ENCODE measurements around the gene LRIT3.
"Not testable (repeated sequence)": the region's sequence is repeated elsewhere in the genome, so short reads cannot be mapped to it uniquely, and the experiment has no call there.

The LRIT3 gene

DNA sequence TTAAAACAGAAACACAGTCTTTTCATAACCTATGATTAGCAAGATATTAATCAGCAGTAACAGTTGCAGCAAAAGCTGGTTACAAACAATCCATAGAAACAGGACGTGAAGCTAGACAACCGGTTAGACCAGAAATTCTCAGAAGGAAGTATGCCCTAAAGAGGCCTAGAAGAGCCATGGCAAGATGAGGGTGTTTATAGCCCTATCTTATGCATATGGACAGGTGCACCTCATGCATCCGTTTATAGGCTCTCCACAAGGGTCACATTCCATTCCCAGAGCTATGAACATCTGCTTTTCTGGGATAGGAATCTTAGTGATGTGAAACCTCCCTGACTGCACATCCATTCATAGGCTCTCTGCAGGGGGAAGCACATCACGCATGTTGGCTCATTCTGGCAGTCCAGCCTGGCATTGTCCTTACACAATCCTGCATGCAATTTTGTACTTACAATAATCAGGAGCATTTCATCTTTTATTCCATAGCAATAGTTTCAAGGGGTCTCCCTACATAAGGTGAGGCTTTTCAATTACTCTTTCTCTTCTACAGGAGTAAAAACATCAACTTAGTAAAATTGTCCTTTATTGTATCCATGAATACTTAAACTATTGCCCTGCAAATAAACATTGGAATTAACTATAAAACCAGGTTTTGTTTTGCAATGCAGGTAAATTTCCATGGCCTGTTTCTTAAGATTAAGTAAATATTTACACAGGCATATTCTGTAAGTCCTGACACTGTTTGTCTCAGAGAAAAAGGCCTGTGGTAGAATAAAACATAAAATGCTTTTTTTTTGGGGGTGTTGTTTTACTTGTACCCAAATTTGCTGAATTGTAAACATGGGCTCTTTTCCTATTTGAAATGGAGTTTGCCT is 11.8 kb downstream of the LRIT3 start:
- not testable (repeated sequence) for DNase-seq (ENCODE audit: low spot score)

DNA sequence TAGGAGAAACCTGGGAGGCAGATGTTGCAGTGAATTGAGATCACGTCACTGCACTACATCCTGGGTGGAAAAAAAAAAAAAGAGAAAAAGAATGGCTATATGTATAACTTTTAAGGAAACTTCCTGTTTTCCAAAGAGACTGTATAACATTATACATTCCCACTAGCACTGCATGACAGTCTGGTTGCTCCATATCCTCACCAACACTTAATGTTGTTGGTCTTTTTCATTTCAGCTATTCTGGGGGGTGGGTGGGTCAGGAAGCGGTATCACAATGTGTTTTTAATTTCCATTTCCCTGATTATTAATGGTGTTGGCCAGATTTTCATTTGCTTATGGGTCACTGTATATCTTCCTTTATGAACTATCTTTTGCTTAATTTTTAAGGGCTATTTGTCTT is 13.4 kb downstream of the LRIT3 start:
- no peak for DNase-seq (ENCODE audit: low spot score)

DNA sequence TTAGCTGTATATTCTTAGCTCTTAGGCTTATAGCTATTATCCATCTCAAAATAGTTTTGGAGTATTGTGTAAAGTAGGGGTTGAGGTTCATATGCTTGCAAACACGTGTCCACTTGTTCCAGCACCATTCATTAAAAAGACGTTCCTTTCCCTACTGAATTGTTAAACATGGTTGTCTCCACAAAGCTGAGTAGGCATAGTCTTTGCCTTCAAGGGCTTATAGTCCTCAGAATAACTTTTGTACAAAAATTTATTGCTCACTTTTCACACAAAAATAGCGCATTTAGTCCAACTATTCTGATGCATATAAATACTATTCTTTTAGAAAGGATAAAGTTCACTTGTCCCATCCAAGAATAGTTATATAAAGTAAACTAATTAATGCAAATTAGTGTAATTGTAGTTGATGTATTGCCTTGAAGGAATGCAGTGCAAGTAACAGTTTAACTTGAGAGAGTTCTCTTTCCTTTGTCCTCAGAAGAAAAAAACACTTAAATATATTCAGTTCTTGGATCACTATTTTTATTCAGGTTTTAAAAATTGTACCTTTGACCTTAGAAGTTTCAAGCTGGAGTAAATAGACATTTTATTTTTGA is 14.1 kb downstream of the LRIT3 start:
- no peak for DNase-seq (ENCODE audit: low spot score)

DNA sequence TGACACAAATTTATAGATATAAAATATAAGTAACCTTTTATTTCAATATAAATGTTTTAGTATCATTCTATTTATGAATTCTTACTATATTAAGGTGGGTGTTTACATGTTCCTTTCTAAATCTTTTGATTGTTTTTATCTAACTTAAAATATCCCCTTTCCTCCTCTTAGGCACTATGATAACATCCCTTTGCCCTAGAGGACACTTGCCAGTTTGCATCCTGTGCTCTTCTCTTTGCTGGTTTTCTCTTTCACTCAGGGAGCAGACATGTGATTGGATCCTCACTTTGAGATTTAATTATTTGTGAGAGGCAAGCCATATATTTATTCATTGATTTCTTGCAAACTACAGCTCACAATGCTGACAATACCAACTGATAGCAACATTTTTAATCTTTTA is 16.2 kb downstream of the LRIT3 start:
- DNase-seq (ENCODE audit: low spot score): no peak

- no peak for DNase-seq (ENCODE audit: low spot score)
These were observed 22.2 kb downstream of the LRIT3 start for GRCh38 chr4:109870061-109870460.

DNA sequence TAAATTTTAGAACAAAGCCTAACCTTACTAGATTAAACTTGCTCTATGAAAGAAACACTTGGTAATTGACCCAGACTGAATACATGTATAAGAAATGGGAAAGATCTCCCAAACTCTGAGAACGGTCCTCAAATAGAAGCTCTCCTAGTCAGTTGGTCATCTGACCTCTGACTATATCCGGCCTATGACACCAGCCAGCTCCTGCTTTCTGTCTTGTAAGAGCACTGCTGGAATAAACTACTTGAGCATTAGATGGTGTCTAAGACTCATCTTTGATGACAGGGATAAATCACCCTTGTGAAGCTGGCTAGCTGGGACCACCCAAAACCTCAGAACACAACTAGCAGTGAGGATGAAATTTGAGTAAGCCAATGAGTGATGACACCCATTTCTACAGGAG is 24.2 kb downstream of the LRIT3 start:
- no peak for DNase-seq (ENCODE audit: low spot score)

DNA sequence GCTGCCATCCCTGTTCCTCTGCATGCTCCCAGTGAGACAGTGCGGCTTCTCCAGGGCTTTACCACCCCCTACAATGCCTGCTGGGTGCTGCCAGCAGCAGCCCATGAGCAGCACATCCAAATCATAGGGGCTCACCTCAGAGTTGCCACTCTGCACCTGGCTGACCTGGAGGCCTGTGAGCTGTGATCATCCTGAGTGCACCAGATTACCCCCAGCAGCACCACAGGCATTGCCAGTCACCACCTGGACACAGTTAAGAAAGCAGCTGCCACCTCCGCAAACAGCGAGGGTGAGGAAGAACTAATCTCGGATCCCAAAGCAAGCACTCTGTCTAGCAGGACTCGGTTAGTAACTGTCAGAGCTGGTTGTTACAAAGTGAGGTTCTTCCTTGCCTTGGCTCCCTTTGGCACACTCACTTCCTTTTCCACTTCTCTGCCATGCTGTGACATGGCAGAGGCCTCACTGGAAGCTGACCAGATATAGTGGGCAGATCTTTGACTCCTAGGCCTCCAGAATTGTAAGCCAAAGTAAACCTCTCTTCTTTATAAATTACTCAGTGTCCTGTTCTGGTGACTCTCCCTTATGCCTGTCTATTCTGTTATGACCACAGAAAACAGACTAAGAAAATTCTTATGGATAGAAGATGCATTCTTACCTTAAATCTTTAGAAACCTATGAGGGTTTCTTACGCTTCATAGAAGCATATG is 25.2 kb downstream of the LRIT3 start:
- no peak for DNase-seq (ENCODE audit: low spot score)

GRCh38 chr4:109873791-109874514 is 26.0 kb downstream of the LRIT3 start:
- DNase-seq (ENCODE audit: low spot score): no peak

DNA sequence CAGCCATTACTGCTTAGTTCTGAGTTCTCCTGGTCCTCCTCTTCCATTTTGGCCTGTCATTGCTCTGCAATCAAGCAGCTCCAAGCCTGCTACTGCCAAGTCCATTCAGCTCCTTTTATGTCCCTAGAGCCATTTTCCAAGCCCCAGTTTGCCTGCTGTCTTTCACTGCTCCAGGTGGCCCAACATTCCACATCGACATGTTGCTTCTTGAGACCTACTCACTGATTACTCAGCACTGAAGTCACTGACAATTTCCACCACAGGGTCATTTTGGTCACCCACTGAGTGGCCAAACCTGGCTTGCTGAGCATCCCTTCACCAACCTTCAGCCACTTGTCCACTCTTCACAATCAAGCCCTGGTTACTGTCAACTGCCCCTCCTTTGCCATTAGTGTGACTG is 27.2 kb downstream of the LRIT3 start:
- DNase-seq (ENCODE audit: low spot score): no peak

DNA sequence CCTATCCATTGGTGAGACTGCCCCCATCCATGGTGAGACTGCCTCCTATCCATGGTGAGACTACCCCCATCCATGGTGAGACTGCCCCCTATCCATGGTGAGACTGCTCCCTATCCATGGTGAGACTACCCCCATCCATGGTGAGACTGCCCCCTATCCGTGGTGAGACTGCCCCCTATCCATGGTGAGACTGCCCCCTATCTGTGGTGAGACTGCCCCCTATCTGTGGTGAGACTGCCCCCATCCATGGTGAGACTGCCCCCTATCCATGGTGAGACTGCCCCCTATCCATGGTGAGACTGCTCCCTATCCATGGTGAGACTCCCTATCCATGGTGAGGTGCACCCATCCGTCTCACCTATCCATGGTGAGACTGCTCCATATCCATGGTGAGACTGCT is 27.6 kb downstream of the LRIT3 start:
- DNase-seq (ENCODE audit: low spot score): not testable (repeated sequence)

DNA sequence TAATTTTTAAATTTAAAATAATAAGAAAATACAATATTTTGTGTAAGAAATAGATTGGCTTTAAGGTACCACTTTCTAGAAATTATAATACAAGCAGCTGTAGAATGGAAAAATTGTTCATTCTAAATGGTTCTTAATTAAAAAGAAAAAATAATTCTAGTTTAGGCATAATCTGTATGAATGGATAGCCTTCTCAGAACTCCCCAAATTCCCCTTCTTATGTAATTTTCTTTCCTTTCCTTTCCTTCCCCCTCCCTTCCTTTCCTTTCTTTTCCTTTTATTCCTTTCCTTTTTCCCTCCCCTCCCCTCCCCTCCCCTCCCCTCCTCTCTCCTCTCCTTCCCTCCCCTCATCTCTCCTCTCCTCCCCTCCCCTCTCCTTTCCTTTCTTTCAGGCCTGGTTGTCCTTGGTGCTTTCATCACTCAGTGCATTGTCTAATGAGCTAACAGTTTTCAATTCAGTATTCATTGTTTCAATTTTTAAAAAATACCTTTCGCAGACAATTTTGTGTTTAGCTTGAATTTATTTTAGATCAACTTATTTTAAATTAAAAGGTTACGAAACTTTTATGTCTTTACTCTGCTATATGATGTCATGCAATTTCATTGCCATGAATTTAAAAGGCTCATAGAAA is 28.8 kb downstream of the LRIT3 start:
- no peak for DNase-seq (ENCODE audit: low spot score)

DNA sequence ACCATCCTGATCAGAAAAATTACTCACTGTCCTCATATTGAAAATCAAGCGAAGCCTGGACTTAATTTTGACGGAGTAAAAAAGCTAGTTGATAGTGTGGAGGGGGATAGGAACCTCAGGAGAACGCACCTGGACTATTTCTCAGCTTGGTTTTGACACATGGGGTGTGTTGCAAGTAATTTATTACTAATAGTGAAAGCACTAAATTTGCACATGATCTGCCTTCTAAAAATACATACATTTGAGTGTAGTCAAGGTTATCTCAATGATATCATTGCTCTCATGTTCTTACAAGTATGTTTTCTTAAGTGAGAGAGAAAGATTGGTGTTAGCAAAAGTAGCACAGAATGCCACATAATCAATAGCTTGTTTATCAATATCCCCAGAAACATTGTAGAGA is 29.5 kb downstream of the LRIT3 start:
- no peak for DNase-seq (ENCODE audit: low spot score)

- no peak for DNase-seq (ENCODE audit: low spot score)
These were observed 30.4 kb downstream of the LRIT3 start for GRCh38 chr4:109878355-109878754.

GRCh38 chr4:109879081-109879480 is 31.2 kb downstream of the LRIT3 start:
- DNase-seq (ENCODE audit: low spot score): no peak

- DNase-seq (ENCODE audit: low spot score): no peak
These were observed 31.9 kb downstream of the LRIT3 start for GRCh38 chr4:109879636-109880314.

DNA sequence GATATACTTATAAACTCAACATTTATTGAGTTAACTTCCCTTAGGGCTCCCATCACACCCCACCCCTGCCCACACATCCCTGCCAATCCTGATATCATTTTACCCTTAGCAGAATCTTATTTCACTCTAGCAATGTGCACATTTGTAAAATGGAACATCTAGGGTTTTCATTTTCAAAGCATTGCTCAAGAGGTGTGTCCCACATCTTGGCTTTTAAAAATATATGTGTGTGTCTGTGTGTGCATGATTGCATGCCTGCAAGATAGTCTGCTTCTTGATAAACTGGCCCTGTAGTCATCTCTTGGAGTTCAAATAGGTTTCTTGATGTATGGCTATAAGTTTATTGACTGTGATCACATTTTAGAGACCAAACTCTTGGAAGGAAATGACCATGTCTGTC is 38.4 kb downstream of the LRIT3 start:
- no peak for DNase-seq (ENCODE audit: low spot score)

GRCh38 chr4:109887071-109887470 is 39.2 kb downstream of the LRIT3 start:
- no peak for DNase-seq (ENCODE audit: low spot score)

GRCh38 chr4:109890076-109890475 is 42.2 kb downstream of the LRIT3 start:
- no peak for DNase-seq (ENCODE audit: low spot score)

- DNase-seq (ENCODE audit: low spot score): no peak
These were observed 54.8 kb downstream of the LRIT3 start for GRCh38 chr4:109902559-109903251.

DNA sequence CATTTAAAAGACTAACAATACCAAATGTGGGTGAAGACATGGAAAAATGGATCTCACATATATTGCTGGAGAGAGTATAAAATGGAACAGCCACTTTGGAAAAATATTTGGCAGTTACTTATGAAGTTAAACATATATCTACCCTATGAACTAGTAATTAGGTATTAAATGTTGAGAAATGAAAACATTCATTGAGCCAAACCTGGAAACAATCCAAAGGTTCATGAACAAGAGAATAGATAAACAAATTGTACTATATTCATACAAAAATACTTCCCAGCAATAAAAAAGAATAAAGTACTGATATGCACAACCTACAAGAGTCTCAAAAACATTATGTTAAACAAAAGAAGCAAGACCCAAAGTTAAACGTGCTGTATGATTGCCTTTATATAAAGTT is 60.8 kb downstream of the LRIT3 start:
- no peak for DNase-seq (ENCODE audit: low spot score)

DNA sequence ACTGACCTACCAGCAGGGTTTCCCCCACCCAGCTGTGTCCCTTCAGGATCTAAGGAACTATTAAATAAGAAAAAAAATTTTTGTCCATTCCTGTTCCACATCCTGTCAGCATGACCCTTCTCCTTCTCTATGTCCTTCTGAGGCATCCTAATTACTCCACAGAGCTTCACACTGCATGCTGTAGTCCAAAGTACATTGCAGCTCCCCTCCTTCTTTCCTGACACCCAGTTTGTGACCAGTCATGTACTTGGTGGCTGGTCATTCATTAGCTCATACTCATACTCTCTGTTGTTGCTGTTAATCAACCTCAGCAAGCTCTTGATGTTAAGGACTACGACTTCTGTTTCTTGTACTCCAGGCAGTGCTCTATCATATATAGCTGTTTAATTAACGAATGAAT is 62.3 kb downstream of the LRIT3 start:
- DNase-seq (ENCODE audit: low spot score): no peak
